Keratinocyte (primary cell): ENCODE data around the gene DIO1.

Experiments used
- CTCF ChIP-seq, 3 experiments: IDR thresholded peaks in 1 of 3; conservative IDR thresholded peaks in 1 of 3; optimal IDR thresholded peaks in 1 of 3; 2 replicates in 2 of 3; 3 replicates in 1 of 3; pipeline versions ENCODE3 to v1.5.1; 2011; ENCODE audit warnings: low read length in 3 of 3, mild to moderate bottlenecking in 3 of 3, moderate library complexity in 2 of 3, control low read depth in 1 of 3, inconsistent platforms in 1 of 3; ENCODE audit not compliant: insufficient read depth in 2 of 3; ENCODE audit errors: extremely low read depth in 1 of 3
- EZH2 ChIP-seq: IDR thresholded peaks from one replicate; pipeline ENCODE4 v1.6.1; 2012; ENCODE audit warnings: inconsistent platforms, mild to moderate bottlenecking, low read length, moderate library complexity

DNA sequence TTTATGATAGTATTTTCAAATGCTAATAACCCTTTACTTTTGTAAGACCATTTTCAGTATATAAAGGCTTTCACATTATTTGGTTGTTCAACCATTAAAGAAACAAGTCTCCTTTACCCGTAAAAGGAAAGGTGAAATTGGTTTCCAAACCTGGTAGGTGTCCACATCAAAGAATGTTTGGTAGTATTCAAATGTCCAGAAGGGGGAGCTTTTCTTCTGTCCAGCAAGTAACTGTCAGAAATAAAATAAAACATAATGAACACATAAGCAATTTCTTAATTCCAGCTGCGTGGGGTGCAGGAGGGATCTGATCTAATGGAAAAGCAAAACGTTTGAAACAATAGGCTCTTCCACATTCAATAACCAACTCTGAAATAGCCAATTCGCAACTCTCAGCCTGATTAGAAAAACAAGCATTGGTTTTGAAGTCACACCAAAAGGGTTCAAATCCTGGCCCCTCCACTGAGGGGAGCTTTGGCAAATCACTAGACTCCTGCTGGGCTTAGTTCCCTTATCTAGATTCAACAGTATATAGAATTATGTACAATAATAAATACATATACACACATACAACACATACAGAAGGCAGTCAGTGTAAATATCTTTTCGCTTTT, 15.4 kb upstream of the DIO1 start:
- TF ChIP-seq CTCF (optimal IDR thresholded peaks at IDR 0.05 in 1 of 3, IDR thresholded peaks at IDR 0.05 in 1 of 3, conservative IDR thresholded peaks at IDR 0.05 in 1 of 3; ENCODE audit: extremely low read depth in 1 of 3, insufficient read depth in 2 of 3, low read length in 3 of 3) (peak in 2 of 3 experiments; percentile 53 to 55), EZH2 (no peak)
